GM12874 (cell line): ENCODE results near the gene PDSS2.

Source experiments
- TF ChIP-seq, protein P1 (sequence below): IDR thresholded peaks from 2 replicates; pipeline ENCODE4 v1.5.1; 2011; ENCODE audit warnings: low read depth, mild to moderate bottlenecking, control low read depth, low read length, moderate library complexity; ENCODE audit not compliant: insufficient read depth

PDSS2 gene

DNA sequence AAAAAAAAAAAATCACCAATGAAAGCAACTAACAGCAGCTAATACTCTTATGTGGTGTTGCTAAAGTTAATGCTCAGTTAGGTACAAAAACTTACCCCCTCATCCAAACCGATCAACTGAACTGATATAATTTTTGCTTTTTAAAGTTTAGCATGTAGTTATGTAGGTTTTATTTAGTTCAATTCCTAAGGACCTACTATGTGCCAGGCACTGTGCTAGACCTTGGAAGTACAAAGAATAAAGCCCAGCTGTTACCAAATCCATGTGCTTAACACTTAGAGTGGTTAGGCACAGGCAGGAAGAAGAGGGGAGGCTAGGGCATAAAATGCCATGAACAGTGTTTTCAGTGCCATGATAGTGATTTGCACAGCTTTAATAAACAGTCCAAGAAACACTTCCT, 85.1 kb downstream of the PDSS2 start:
- TF ChIP-seq, protein P1, sequence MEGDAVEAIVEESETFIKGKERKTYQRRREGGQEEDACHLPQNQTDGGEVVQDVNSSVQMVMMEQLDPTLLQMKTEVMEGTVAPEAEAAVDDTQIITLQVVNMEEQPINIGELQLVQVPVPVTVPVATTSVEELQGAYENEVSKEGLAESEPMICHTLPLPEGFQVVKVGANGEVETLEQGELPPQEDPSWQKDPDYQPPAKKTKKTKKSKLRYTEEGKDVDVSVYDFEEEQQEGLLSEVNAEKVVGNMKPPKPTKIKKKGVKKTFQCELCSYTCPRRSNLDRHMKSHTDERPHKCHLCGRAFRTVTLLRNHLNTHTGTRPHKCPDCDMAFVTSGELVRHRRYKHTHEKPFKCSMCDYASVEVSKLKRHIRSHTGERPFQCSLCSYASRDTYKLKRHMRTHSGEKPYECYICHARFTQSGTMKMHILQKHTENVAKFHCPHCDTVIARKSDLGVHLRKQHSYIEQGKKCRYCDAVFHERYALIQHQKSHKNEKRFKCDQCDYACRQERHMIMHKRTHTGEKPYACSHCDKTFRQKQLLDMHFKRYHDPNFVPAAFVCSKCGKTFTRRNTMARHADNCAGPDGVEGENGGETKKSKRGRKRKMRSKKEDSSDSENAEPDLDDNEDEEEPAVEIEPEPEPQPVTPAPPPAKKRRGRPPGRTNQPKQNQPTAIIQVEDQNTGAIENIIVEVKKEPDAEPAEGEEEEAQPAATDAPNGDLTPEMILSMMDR, result no peak

DNA sequence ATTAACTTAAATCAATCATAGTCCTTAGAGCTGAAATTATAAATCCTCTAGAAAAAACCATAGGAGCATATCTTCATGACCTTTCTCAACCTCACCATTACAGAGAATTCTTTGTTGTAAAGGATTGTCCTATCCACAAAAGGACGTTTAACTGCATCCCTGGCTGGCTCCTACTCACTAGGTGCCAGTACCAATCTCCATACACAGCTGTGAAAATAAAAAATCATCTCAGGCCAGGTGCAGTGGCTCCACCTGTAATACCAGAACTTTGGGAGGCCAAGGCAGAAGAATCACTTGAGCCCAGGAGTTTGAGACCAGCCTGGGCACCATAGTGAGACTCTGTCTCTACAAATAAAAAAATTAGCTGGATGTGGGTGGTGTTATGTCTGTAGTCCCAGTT, 89.9 kb downstream of the PDSS2 start:
- TF ChIP-seq, protein P1, result no peak

DNA sequence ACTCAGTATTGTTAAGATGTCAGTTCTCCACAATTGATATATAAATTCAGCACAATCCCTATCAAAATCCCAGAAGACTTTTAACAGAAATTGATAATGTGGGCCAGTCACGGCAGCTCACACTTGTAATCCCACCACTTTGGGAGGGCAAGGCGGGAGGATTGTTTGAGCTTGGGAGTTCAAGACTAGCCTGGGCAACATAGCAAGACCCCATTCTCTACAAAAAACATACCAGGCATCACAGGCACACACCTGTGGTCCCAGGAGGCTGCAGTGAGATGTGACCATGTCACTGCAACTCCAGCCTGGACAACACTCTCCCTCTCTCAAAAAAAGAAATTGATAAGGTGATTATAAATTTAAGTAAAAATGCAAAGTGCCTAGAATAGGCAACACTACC, 90.9 kb downstream of the PDSS2 start:
- TF ChIP-seq, protein P1, result no peak

DNA sequence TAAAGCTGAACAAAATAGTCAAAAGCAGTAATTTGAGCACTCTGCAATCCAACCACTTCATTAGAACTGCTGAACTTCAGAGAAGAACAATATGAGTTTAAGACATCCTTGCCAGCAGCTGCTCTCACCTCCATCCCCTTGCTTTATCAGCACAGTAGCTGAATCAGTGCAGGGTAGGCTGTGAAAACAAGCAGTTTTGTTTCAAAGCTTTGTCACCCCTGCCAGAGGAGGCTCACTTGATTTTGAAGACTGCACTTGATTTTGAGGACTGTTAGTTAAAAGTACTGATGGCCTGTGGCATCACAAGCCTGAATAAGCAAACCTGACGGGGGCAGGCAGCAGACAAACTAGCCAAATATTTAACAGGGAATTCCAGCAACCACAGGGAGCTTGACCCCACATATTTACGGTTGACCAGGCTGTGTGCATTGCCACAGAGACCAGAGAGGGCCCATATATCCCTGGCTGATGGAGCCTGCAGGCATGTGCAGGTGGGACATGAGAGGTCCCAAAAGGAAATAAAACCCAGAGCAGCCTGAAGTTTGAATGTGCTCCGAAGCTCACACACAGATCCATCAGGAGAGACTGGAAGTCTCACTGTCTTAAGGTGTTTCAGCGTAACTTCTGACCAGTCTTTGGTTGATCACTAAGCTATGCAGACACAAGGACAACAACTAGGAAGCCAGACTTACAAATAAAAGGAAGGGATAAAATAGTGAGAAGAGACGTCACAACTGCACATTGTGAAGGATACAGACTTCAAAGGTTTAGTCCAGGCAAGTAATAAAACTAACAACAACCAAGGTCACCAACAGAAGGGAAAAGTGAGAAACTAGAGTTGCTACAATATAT, 97.4 kb downstream of the PDSS2 start:
- TF ChIP-seq, protein P1, result no peak

DNA sequence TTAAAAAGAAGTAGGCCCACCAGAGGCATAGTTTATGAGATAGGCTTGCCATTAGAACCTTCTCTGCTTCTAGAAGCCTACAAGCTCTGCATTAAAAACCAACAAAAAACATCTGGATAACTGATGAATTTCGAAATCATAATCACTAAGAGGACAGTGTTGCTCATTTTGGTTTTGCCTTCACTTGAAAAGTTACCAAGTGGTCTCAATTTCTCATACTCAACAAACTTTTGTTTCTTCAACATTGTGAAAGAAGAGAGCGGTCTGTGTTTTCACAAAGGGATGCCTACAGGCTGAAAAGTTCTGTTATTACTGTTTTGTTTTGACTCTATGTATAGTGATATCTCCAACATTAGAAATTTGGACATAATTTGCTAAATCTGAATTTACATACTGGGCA, 98.9 kb downstream of the PDSS2 start:
- TF ChIP-seq, protein P1, result no peak

DNA sequence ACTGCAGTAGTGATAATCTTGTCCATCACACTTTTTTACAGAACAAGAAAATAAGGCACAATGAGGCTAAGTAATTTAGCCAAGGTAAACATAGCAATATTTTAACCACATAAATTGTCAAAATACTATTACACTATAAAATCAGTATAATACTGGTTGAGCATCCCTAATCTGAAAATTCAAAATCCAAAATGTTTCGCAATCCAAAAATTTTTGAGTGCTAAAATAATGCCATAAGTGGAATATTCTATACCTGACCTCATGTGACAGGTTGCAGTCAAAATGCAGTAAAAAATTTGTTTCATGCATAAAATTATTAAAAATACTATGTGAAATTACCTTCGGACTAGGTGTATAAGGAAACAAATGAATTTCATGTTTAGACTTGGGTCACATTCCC, 101.5 kb downstream of the PDSS2 start:
- TF ChIP-seq, protein P1, result no peak

DNA sequence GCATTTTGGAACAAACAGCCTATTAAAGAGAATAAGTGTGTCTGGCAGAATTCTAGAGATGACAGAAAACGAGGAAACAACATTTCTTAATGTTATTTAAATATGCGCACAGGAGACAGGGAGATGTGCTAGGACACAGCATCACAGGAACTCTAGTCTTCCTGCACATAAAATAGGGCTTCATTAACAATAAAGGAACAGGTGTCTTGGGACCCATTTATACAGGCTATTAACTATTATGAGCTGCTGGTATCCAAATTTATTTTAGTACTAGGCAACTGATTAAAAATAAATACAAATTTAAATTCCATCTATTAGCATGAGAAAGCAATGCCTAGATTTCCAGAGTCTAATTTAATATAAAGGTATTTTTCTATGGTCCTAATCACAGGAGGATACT, 102.3 kb downstream of the PDSS2 start:
- TF ChIP-seq, protein P1, result no peak

DNA sequence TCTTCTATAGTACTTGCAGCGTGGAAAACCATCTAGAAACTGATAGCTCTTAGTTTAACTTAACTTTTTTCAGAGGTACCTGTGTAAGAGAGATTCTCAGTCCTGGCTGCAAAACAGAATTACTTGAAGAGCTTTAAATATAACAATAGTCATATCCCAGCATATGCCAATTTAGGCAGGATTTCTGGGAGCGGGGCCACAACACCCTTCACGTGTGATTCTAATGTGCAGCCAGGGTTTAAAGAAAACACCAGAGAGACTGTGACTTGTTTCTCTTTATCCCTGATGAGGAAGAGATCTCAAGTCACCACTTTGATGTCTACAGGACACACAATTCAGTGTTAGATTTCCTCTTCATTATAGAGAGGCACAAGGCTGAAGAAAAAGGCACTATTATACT, 103.7 kb downstream of the PDSS2 start:
- TF ChIP-seq, protein P1, result no peak
